GM19397 (cell line): ENCODE measurements around the gene TEX13A.
"Not testable (repeated sequence)": the region's sequence is repeated elsewhere in the genome, so short reads cannot be mapped to it uniquely, and the experiment has no call there.

ENCODE experiments used
- ATAC-seq: cut with Tn5 transposase; IDR thresholded peaks from one replicate; pipeline ENCODE4 v1.9.1; 2021; ENCODE audit warnings: mild to moderate bottlenecking, moderate library complexity; ENCODE audit not compliant: unreplicated experiment

TEX13A gene

GRCh38 chrX:105220636-105221035, at the start of gene TEX13A:
TSS of gene TEX13A (minus strand) at chrX:105220694. CDS start at chrX:105220397, 297 bp downstream.
- no peak for ATAC-seq

- ATAC-seq = no peak
Measured at GRCh38 chrX:105269386-105269785, 48.9 kb upstream of the TEX13A start.

GRCh38 chrX:105267167-105267566, 46.7 kb upstream of the TEX13A start:
- no peak for ATAC-seq

- no peak for ATAC-seq
Measured at GRCh38 chrX:105266456-105266855, 46.0 kb upstream of the TEX13A start.

GRCh38 chrX:105265093-105265492, 44.6 kb upstream of the TEX13A start:
- ATAC-seq = no peak

GRCh38 chrX:105263801-105264200, 43.3 kb upstream of the TEX13A start:
- no peak for ATAC-seq

GRCh38 chrX:105263171-105263570, 42.7 kb upstream of the TEX13A start:
- ATAC-seq = no peak

GRCh38 chrX:105260291-105261043, 40.0 kb upstream of the TEX13A start:
- ATAC-seq = no peak

GRCh38 chrX:105241056-105241455, 20.6 kb upstream of the TEX13A start:
- no peak for ATAC-seq

- not testable (repeated sequence) for ATAC-seq
Measured at GRCh38 chrX:105237407-105237806, 16.9 kb upstream of the TEX13A start.

GRCh38 chrX:105229146-105229545, 8.7 kb upstream of the TEX13A start:
- ATAC-seq = no peak

GRCh38 chrX:105228602-105229001, 8.1 kb upstream of the TEX13A start:
- no peak for ATAC-seq

GRCh38 chrX:105226499-105226898, 6.0 kb upstream of the TEX13A start:
- ATAC-seq = no peak

GRCh38 chrX:105221374-105221773, 880 bp upstream of the TEX13A start:
- ATAC-seq = no peak

- no peak for ATAC-seq
Measured at GRCh38 chrX:105219454-105220401, 766 bp downstream of the TEX13A start.

- ATAC-seq = no peak
Measured at GRCh38 chrX:105211066-105211575, 9.4 kb downstream of the TEX13A start.

GRCh38 chrX:105210258-105210657, 10.2 kb downstream of the TEX13A start:
- ATAC-seq = no peak

GRCh38 chrX:105209406-105209805, 11.1 kb downstream of the TEX13A start:
- no peak for ATAC-seq

GRCh38 chrX:105191878-105192277, 28.6 kb downstream of the TEX13A start:
- ATAC-seq = no peak

GRCh38 chrX:105190252-105190853, 30.1 kb downstream of the TEX13A start:
- no peak for ATAC-seq

- ATAC-seq = no peak
Measured at GRCh38 chrX:105189093-105189492, 31.4 kb downstream of the TEX13A start.
